ENCODE measurements around the gene MEAK7.

MEAK7 gene

GRCh38 chr16:84462296-84463210 is 41.9 kb downstream of the MEAK7 start:
- DNase-seq (ENCODE audit: low read depth), result no peak
- H3K4me3 ChIP-seq (ENCODE audit: low read depth, low read length), result no peak overlapping the region
- TF ChIP-seq, protein P1, sequence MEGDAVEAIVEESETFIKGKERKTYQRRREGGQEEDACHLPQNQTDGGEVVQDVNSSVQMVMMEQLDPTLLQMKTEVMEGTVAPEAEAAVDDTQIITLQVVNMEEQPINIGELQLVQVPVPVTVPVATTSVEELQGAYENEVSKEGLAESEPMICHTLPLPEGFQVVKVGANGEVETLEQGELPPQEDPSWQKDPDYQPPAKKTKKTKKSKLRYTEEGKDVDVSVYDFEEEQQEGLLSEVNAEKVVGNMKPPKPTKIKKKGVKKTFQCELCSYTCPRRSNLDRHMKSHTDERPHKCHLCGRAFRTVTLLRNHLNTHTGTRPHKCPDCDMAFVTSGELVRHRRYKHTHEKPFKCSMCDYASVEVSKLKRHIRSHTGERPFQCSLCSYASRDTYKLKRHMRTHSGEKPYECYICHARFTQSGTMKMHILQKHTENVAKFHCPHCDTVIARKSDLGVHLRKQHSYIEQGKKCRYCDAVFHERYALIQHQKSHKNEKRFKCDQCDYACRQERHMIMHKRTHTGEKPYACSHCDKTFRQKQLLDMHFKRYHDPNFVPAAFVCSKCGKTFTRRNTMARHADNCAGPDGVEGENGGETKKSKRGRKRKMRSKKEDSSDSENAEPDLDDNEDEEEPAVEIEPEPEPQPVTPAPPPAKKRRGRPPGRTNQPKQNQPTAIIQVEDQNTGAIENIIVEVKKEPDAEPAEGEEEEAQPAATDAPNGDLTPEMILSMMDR (IDR thresholded peaks at IDR 0.05; ENCODE audit: insufficient read depth, low read depth, low read length, missing control alignments), result no peak

DNA sequence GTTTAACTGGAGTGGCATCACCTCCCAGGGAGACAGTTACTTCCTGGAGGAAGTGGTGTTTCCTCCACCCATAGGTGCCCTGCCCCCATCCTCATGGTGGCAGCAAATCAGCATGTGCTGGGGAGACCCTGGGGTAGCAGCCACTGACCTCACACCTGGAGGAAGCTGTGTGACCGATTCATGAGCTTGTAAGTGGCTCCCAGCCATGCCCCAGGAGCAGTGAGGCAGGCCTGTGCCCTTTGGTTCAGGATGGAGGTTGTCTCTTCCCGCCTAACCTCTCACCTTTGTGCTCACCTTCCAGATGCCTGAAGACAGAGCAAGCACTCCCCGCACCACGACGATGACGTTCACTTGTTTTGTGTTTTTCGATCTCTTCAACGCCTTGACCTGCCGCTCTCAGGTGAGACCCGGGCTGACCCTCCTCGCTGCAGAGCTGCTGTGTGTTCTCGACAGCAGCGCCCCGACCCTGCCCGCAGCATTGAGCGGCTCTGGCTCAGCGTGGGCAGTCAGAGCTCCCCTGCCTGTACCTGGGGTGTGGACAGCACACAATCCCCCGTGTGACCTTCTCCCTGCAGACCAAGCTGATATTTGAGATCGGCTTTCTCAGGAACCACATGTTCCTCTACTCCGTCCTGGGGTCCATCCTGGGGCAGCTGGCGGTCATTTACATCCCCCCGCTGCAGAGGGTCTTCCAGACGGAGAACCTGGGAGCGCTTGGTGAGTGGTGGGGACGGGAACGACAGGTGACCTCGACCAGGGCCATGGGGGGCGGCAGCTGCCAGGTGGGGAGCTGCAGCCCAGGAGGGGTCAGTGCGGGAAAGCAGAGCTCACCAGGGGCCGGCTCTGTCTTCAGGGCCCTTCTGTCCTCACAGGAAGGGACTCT is 42.8 kb downstream of the MEAK7 start:
- no peak overlapping the region for H3K4me3 ChIP-seq (ENCODE audit: low read depth, low read length)
- no peak for DNase-seq (ENCODE audit: low read depth)
- TF ChIP-seq, protein P1 (IDR thresholded peaks at IDR 0.05; ENCODE audit: insufficient read depth, low read depth, low read length, missing control alignments), result no peak

DNA sequence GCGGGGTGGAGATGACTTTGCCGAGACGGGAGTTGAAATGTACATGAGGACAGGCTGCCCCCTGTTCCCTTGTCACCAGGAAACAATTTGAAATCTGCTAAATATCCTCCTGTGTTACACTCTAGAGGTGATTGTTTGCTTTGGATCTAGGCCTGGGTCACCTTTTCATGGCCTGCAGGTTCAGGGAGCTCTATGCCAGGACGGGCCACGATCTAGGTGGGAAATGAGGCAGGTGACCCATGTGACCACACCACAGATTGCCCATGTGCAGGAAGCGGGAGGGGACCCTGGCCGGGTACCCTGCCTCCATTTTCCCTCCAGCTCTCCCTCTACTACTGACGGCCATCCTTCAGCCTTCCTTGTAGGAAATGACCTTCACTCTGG is 43.4 kb downstream of the MEAK7 start:
- TF ChIP-seq, protein P1 (IDR thresholded peaks at IDR 0.05; ENCODE audit: insufficient read depth, low read depth, low read length, missing control alignments), result no peak
- DNase-seq (ENCODE audit: low read depth), result no peak
- no peak overlapping the region for H3K4me3 ChIP-seq (ENCODE audit: low read depth, low read length)

GRCh38 chr16:84460406-84461028 is 43.9 kb downstream of the MEAK7 start:
- TF ChIP-seq, protein P1 (IDR thresholded peaks at IDR 0.05; ENCODE audit: insufficient read depth, low read depth, low read length, missing control alignments), result no peak
- H3K4me3 ChIP-seq (ENCODE audit: low read depth, low read length), result no peak overlapping the region
- DNase-seq (ENCODE audit: low read depth), result no peak

GRCh38 chr16:84459941-84460405 is 44.5 kb downstream of the MEAK7 start:
- DNase-seq (ENCODE audit: low read depth), result no peak
- H3K4me3 ChIP-seq (ENCODE audit: low read depth, low read length), result no peak overlapping the region
- TF ChIP-seq, protein P1 (IDR thresholded peaks at IDR 0.05; ENCODE audit: insufficient read depth, low read depth, low read length, missing control alignments), result no peak

DNA sequence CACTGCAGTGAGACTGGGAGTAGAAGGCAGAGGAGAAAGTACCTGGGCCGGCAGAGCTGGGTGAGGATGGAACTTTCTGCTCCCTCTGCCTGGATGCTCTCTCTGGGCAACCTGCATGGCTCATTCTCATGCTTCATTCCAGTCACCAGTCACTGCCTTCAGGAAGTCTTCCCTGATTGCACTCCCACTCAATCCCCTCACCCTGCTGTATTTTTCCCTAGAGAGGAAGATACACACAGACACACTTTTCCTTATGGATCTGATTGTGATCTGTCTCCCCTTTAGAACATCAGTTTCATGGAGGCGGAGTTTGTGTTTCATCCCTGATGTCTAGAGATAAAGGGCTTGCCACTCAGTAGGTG is 44.9 kb downstream of the MEAK7 start:
- TF ChIP-seq, protein P1 (IDR thresholded peaks at IDR 0.05; ENCODE audit: insufficient read depth, low read depth, low read length, missing control alignments), result no peak
- no peak overlapping the region for H3K4me3 ChIP-seq (ENCODE audit: low read depth, low read length)
- no peak for DNase-seq (ENCODE audit: low read depth)

All from GM12865 (cell line).